Measurements from ENCODE around the gene MMP25.
A peak's percentile ranks its signal among the peaks of the same experiment; 100 is the strongest.

MMP25 gene

GRCh38 chr16:3017794-3018506 is 28.4 kb upstream of the MMP25 start, which contains the start of gene CLDN6:
TSS of gene CLDN6 (minus strand) at chr16:3018183. CDS start at chr16:3016021, 2,162 bp downstream.
- DNase-seq: peak; percentile 33

GRCh38 chr16:3019594-3020246 is 26.6 kb upstream of the MMP25 start:
- DNase-seq: no peak

GRCh38 chr16:3020247-3020603 is 26.1 kb upstream of the MMP25 start, which contains the start of gene TNFRSF12A:
TSS of gene TNFRSF12A (plus strand) at chr16:3020368. CDS start at chr16:3020398, 30 bp downstream.
- peak; percentile 77 for DNase-seq

GRCh38 chr16:3020604-3021448 is 25.5 kb upstream of the MMP25 start:
- peak; percentile 73 for DNase-seq

- peak; percentile 66 for DNase-seq
These were observed 24.7 kb upstream of the MMP25 start for GRCh38 chr16:3021449-3022207.

- peak; percentile 68 for DNase-seq
These were observed 24.1 kb upstream of the MMP25 start for GRCh38 chr16:3022208-3022683.

GRCh38 chr16:3022684-3023414 is 23.5 kb upstream of the MMP25 start:
- DNase-seq: no peak

GRCh38 chr16:3023415-3023668 is 23.0 kb upstream of the MMP25 start:
- DNase-seq: no peak

GRCh38 chr16:3023669-3024478 is 22.5 kb upstream of the MMP25 start, which contains the start of the genes HCFC1R1 and THOC6:
TSS of gene HCFC1R1 (minus strand) at chr16:3023942. CDS start at chr16:3023941, 1 bp downstream.
TSS of gene THOC6 (plus strand) at chr16:3024035. CDS start at chr16:3024327, 292 bp downstream.
- peak; percentile 96 for DNase-seq

- no peak for DNase-seq
These were observed 21.0 kb upstream of the MMP25 start for GRCh38 chr16:3025032-3026002.

GRCh38 chr16:3026003-3026378 is 20.4 kb upstream of the MMP25 start:
- DNase-seq: no peak

- DNase-seq: no peak
These were observed 19.5 kb upstream of the MMP25 start for GRCh38 chr16:3026609-3027488.

GRCh38 chr16:3027489-3027795 is 18.9 kb upstream of the MMP25 start:
- DNase-seq: no peak

- DNase-seq: peak; percentile 91
These were observed 18.2 kb upstream of the MMP25 start for GRCh38 chr16:3027983-3028715.

GRCh38 chr16:3028716-3029319 is 17.5 kb upstream of the MMP25 start:
- DNase-seq: no peak

- DNase-seq: peak; percentile 44
These were observed 16.7 kb upstream of the MMP25 start for GRCh38 chr16:3029491-3030221.
